Astrocyte (in vitro differentiated cells and primary cell): Measurements from ENCODE around the gene TRIM59. TPM values are rescaled to one million over a fixed set of nuclear protein-coding genes. Genes with fewer than 3 reads are reported as not detected.
A peak's percentile ranks its signal among the peaks of the same experiment; 100 is the strongest.

Experiments used
- DNase-seq: peaks from one replicate; pipeline ENCODE4 v3.0.0-alpha.2; 2010; ENCODE audit warnings: low read depth
- FAIRE-seq: peaks from 2 replicates; lab custom pipeline; 2011; peaks lifted over from hg19 to GRCh38; lab: Jason Lieb, UNC
- H2AFZ ChIP-seq: 2 replicates; pipeline ENCODE4 v1.6.0; 2012; ENCODE audit warnings: low read depth, low read length, inconsistent platforms
- H3K27ac ChIP-seq: 2 replicates; pipeline ENCODE4 v1.5.1; 2011; ENCODE audit warnings: low read depth, low read length, inconsistent platforms
- H3K27me3 ChIP-seq: 2 replicates; pipeline ENCODE4 v1.6.0; 2011; ENCODE audit warnings: low read length, inconsistent platforms; ENCODE audit not compliant: insufficient read depth
- H3K36me3 ChIP-seq: 2 replicates; pipeline ENCODE4 v1.5.1; 2011; ENCODE audit warnings: low read length, inconsistent platforms; ENCODE audit not compliant: insufficient read depth
- H3K4me1 ChIP-seq: 2 replicates; pipeline ENCODE4 v1.5.1; 2011; ENCODE audit warnings: low read length, inconsistent platforms; ENCODE audit not compliant: insufficient read depth
- H3K4me2 ChIP-seq: 2 replicates; pipeline ENCODE4 v1.6.0; 2012; ENCODE audit warnings: low read length, inconsistent platforms
- H3K4me3 ChIP-seq: 2 replicates; pipeline ENCODE4 v1.5.1; 2011; ENCODE audit warnings: low read depth, mild to moderate bottlenecking, low read length, inconsistent platforms; ENCODE audit not compliant: insufficient read depth
- H3K79me2 ChIP-seq: 2 replicates; pipeline ENCODE4 v1.6.0; 2012; ENCODE audit warnings: mild to moderate bottlenecking, low read length, inconsistent platforms; ENCODE audit not compliant: insufficient read depth
- H3K9ac ChIP-seq: 2 replicates; pipeline ENCODE4 v1.6.0; 2012; ENCODE audit warnings: mild to moderate bottlenecking, low read length, inconsistent platforms
- H3K9me3 ChIP-seq: 2 replicates; pipeline ENCODE4 v1.5.1; 2012; ENCODE audit warnings: low read depth, mild to moderate bottlenecking, low read length, inconsistent platforms; ENCODE audit not compliant: insufficient read depth
- H4K20me1 ChIP-seq: 2 replicates; pipeline ENCODE4 v1.6.0; 2012; ENCODE audit warnings: low read length, inconsistent platforms; ENCODE audit not compliant: insufficient read depth
- H3K27ac Mint-ChIP-seq: one replicate; pipeline ENCODE4 v1.8.0; 2021; ENCODE audit warnings: mild to moderate bottlenecking, mixed read lengths; ENCODE audit not compliant: unreplicated experiment
- H3K27me3 Mint-ChIP-seq: one replicate; pipeline ENCODE4 v1.8.0; 2021; ENCODE audit warnings: low read depth, mixed read lengths; ENCODE audit not compliant: unreplicated experiment
- H3K36me3 Mint-ChIP-seq: one replicate; pipeline ENCODE4 v1.8.0; 2021; ENCODE audit warnings: low read depth, mixed read lengths; ENCODE audit not compliant: unreplicated experiment
- H3K4me1 Mint-ChIP-seq: one replicate; pipeline ENCODE4 v1.8.0; 2021; ENCODE audit warnings: low read depth, mixed read lengths; ENCODE audit not compliant: unreplicated experiment
- H3K4me3 Mint-ChIP-seq: one replicate; pipeline ENCODE4 v1.8.0; 2021; ENCODE audit warnings: mild to moderate bottlenecking, moderate library complexity, mixed read lengths; ENCODE audit not compliant: unreplicated experiment
- H3K9me3 Mint-ChIP-seq: one replicate; pipeline ENCODE4 v1.8.0; 2021; ENCODE audit warnings: mild to moderate bottlenecking, mixed read lengths; ENCODE audit not compliant: unreplicated experiment
- CTCF ChIP-seq: IDR thresholded peaks from 2 replicates; pipeline ENCODE4 v1.5.1; 2011; ENCODE audit warnings: low read depth, mild to moderate bottlenecking, inconsistent platforms, low read length, moderate library complexity; ENCODE audit not compliant: insufficient read depth
- EZH2 ChIP-seq: IDR thresholded peaks from 2 replicates; pipeline ENCODE4 v1.6.1; 2012; ENCODE audit warnings: mild to moderate bottlenecking, low read length, inconsistent platforms; ENCODE audit not compliant: insufficient read depth
- total RNA-seq: library from RNA; stranded (reverse); gene quantifications from 2 replicates; pipeline ENCODE4 v1.2.1, GENCODE V29; 2021

Gene TRIM59
- total RNA-seq, 1 donor from 2014 or later, result 20.6 TPM

GRCh38 chr3:160473221-160473620 is 23.6 kb upstream of the TRIM59 start:
- no peak overlapping the region for H2AFZ ChIP-seq
- DNase-seq, result peak; percentile 96
- peaks cover 48% of the 10 kb centered on the region for H3K4me1 ChIP-seq
- peak overlapping the region; percentile 79 for H3K4me2 ChIP-seq
- H3K9me3 ChIP-seq, result peaks cover 9% of the 10 kb centered on the region
- H3K9ac ChIP-seq, result peak overlapping the region; percentile 63
- Mint-ChIP-seq H3K9me3 (peaks cover 23% of the 10 kb centered on the region), H3K4me1 (peaks cover 6% of the 10 kb centered on the region), H3K36me3 (peaks cover 4% of the 10 kb centered on the region), H3K27me3 (no peaks in the 10 kb centered on the region), H3K27ac (no peak overlapping the region), H3K4me3 (no peak overlapping the region)
- peak; percentile 14 for TF ChIP-seq CTCF
- no peak for TF ChIP-seq EZH2
- H3K27me3 ChIP-seq, result no peaks in the 10 kb centered on the region
- H3K27ac ChIP-seq, result peak overlapping the region; percentile 87
- no peaks in the 10 kb centered on the region for H3K79me2 ChIP-seq
- no peak for FAIRE-seq
- no peaks in the 10 kb centered on the region for H4K20me1 ChIP-seq
- no peaks in the 10 kb centered on the region for H3K36me3 ChIP-seq
- H3K4me3 ChIP-seq, result no peak overlapping the region

- H3K36me3 Mint-ChIP-seq, result peaks cover 4% of the 10 kb centered on the region
- peaks cover 9% of the 10 kb centered on the region for H3K9me3 ChIP-seq
- no peaks in the 10 kb centered on the region for H4K20me1 ChIP-seq
- H3K4me2 ChIP-seq, result peak overlapping the region; percentile 79
- H3K9me3 Mint-ChIP-seq, result peaks cover 23% of the 10 kb centered on the region
- H3K27ac ChIP-seq, result peak overlapping the region; percentile 68
- no peak overlapping the region for H3K4me3 Mint-ChIP-seq
- no peak for TF ChIP-seq EZH2
- no peak for TF ChIP-seq CTCF
- FAIRE-seq (no peak), DNase-seq (peak; percentile 41)
- no peak overlapping the region for H3K9ac ChIP-seq
- H3K27me3 Mint-ChIP-seq, result no peaks in the 10 kb centered on the region
- no peaks in the 10 kb centered on the region for H3K36me3 ChIP-seq
- no peaks in the 10 kb centered on the region for H3K4me1 Mint-ChIP-seq
- no peak overlapping the region for H3K4me3 ChIP-seq
- H3K27ac Mint-ChIP-seq, result no peak overlapping the region
- no peak overlapping the region for H2AFZ ChIP-seq
- H3K4me1 ChIP-seq, result peaks cover 39% of the 10 kb centered on the region
- no peaks in the 10 kb centered on the region for H3K79me2 ChIP-seq
- H3K27me3 ChIP-seq, result no peaks in the 10 kb centered on the region
Measured at GRCh38 chr3:160472344-160472743, 22.8 kb upstream of the TRIM59 start.

DNA sequence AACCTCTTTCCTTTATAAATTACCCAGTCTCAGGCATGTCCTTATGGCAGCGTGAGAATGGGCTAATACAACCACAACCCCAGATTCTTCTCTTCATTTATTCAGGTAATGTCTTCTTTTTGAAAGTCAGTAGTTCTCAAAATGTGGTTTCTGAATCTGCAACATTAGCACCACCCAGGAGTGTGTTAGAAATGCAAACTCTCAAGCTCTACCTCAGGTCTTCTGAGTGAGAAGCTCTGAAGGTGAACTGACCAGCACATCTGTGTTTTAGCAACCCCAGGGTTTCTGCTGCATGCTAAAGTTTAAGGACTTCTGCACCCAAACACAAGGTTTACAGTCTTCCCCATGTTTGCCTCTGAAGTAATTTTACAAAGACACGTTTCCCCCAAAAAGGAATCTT is 22.3 kb upstream of the TRIM59 start:
- FAIRE-seq (no peak), DNase-seq (no peak)
- Histone ChIP-seq H3K4me1 (peaks cover 38% of the 10 kb centered on the region), H3K4me3 (no peak overlapping the region), H3K9me3 (peaks cover 9% of the 10 kb centered on the region), H4K20me1 (no peaks in the 10 kb centered on the region), H3K4me2 (peak overlapping the region; percentile 79), H2AFZ (no peak overlapping the region), H3K27ac (no peak overlapping the region), H3K36me3 (no peaks in the 10 kb centered on the region), H3K27me3 (no peaks in the 10 kb centered on the region), H3K79me2 (no peaks in the 10 kb centered on the region), H3K9ac (no peak overlapping the region)
- no peaks in the 10 kb centered on the region for H3K4me1 Mint-ChIP-seq
- no peak overlapping the region for H3K27ac Mint-ChIP-seq
- H3K4me3 Mint-ChIP-seq, result no peak overlapping the region
- no peak for TF ChIP-seq EZH2
- TF ChIP-seq CTCF, result no peak
- no peaks in the 10 kb centered on the region for H3K27me3 Mint-ChIP-seq
- peaks cover 4% of the 10 kb centered on the region for H3K36me3 Mint-ChIP-seq
- peaks cover 23% of the 10 kb centered on the region for H3K9me3 Mint-ChIP-seq
